Osteocyte (in vitro differentiated cells): ENCODE data around the gene TMEM185B. TPM values are rescaled to one million over a fixed set of nuclear protein-coding genes. Genes with fewer than 3 reads are reported as not detected.

Experiments
- DNase-seq: peaks from one replicate; pipeline ENCODE4 v3.0.0; 2021; ENCODE audit warnings: mixed read lengths; ENCODE audit not compliant: unreplicated experiment; ENCODE audit errors: extremely low spot score
- H3K27ac Mint-ChIP-seq: one replicate; pipeline ENCODE4 v1.8.0; 2021; ENCODE audit warnings: mild to moderate bottlenecking, mixed read lengths; ENCODE audit not compliant: unreplicated experiment
- H3K27me3 Mint-ChIP-seq: one replicate; pipeline ENCODE4 v1.8.0; 2021; ENCODE audit warnings: mixed read lengths; ENCODE audit not compliant: unreplicated experiment
- H3K36me3 Mint-ChIP-seq: one replicate; pipeline ENCODE4 v1.8.0; 2021; ENCODE audit warnings: mixed read lengths; ENCODE audit not compliant: unreplicated experiment
- H3K4me1 Mint-ChIP-seq: one replicate; pipeline ENCODE4 v1.8.0; 2021; ENCODE audit warnings: mixed read lengths; ENCODE audit not compliant: unreplicated experiment
- H3K4me3 Mint-ChIP-seq: one replicate; pipeline ENCODE4 v1.8.0; 2021; ENCODE audit warnings: mild to moderate bottlenecking, moderate library complexity, mixed read lengths; ENCODE audit not compliant: unreplicated experiment
- H3K9me3 Mint-ChIP-seq: one replicate; pipeline ENCODE4 v1.8.0; 2021; ENCODE audit warnings: mixed read lengths; ENCODE audit not compliant: unreplicated experiment
- CTCF ChIP-seq: fragments of 200-600 bp; sonication (generic); IDR thresholded peaks from 2 replicates; pipeline ENCODE4 v1.5.0; 2021; ENCODE audit warnings: antibody characterized with exemption, mild to moderate bottlenecking, moderate library complexity
- total RNA-seq: library from RNA; stranded (reverse); gene quantifications from 2 replicates; pipeline ENCODE4 v1.2.1, GENCODE V29; 2021

TMEM185B gene
- total RNA-seq, 1 donor from 2014 or later = 35.9 TPM

GRCh38 chr2:120189189-120189588, 34.0 kb downstream of the TMEM185B start:
- H3K27ac Mint-ChIP-seq = no peak overlapping the region
- DNase-seq = no peak
- TF ChIP-seq CTCF = no peak
- H3K9me3 Mint-ChIP-seq = peaks cover 16% of the 10 kb centered on the region
- peaks cover 3% of the 10 kb centered on the region for H3K36me3 Mint-ChIP-seq
- peaks cover 11% of the 10 kb centered on the region for H3K27me3 Mint-ChIP-seq
- peaks cover 9% of the 10 kb centered on the region for H3K4me1 Mint-ChIP-seq
- no peak overlapping the region for H3K4me3 Mint-ChIP-seq

DNA sequence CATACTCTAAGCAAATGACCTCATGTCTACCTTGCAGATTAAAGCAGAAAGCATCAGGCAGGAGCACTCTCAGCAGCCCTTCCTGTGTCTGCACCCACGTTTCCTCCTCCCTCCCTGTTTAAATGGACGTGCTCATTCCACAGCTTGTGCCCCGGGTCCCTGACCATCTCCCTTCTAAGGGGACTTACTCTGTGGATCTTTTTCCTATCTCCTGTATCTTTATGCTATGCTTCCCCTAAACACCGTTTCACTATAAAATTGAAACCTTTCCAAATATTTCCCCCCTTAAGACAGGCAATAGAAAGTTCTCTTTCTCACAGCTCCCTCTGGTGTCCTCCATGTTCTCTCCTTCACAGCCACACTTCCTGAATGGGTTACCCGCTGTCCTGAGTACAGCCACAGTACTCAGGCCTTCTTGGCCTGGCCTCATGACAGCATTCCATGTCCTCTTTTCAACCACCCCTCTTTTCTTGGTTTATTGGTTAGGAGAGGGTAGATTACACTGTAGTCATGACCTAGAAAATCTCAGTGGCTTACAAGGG, 41.1 kb downstream of the TMEM185B start:
- Mint-ChIP-seq H3K27ac (no peak overlapping the region), H3K9me3 (peaks cover 4% of the 10 kb centered on the region), H3K4me1 (no peaks in the 10 kb centered on the region), H3K36me3 (peaks cover 4% of the 10 kb centered on the region), H3K27me3 (peaks cover 2% of the 10 kb centered on the region), H3K4me3 (no peak overlapping the region)
- no peak for DNase-seq
- TF ChIP-seq CTCF = no peak

GRCh38 chr2:120180066-120180465, 43.1 kb downstream of the TMEM185B start:
- no peak overlapping the region for H3K27ac Mint-ChIP-seq
- no peak for TF ChIP-seq CTCF

GRCh38 chr2:120179396-120179795, 43.8 kb downstream of the TMEM185B start:
- no peak overlapping the region for H3K4me3 Mint-ChIP-seq
- H3K27ac Mint-ChIP-seq = no peak overlapping the region
- TF ChIP-seq CTCF = no peak
- H3K27me3 Mint-ChIP-seq = no peaks in the 10 kb centered on the region
- H3K36me3 Mint-ChIP-seq = peaks cover 6% of the 10 kb centered on the region
- H3K4me1 Mint-ChIP-seq = peaks cover 3% of the 10 kb centered on the region
- H3K9me3 Mint-ChIP-seq = no peaks in the 10 kb centered on the region
- no peak for DNase-seq

More at GRCh38 chr2:120180066-120180465, 43.1 kb downstream of the TMEM185B start:
- Mint-ChIP-seq H3K9me3 (no peaks in the 10 kb centered on the region), H3K27me3 (no peaks in the 10 kb centered on the region), H3K36me3 (peaks cover 6% of the 10 kb centered on the region), H3K4me1 (no peaks in the 10 kb centered on the region), H3K4me3 (no peak overlapping the region)
- DNase-seq = no peak

GRCh38 chr2:120177973-120178372, 45.2 kb downstream of the TMEM185B start:
- H3K4me1 Mint-ChIP-seq = peaks cover 3% of the 10 kb centered on the region
- no peak for TF ChIP-seq CTCF
- DNase-seq = no peak
- H3K9me3 Mint-ChIP-seq = no peaks in the 10 kb centered on the region
- H3K36me3 Mint-ChIP-seq = peaks cover 6% of the 10 kb centered on the region
- H3K4me3 Mint-ChIP-seq = no peak overlapping the region
- H3K27ac Mint-ChIP-seq = no peak overlapping the region
- H3K27me3 Mint-ChIP-seq = no peaks in the 10 kb centered on the region
